ENCODE results near the gene KCND2.

The KCND2 gene

DNA sequence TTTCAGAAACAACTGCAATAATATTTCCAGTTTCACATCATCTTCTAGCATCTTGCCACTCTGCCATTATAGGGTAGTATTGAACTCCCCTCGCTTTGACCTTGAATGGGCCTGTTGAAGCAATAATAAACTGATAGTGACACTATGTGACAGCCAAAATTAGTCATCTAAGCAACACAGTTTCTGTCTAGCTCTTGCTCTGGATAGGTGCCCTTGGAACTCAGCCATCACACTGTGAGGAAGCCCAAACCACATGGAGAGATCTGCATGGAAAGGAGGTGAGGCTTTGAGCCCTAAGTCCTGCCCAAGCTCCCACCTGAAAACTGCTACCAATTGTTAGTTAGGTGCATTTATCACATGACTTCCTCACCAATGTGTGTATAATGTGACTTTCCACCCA, 18.1 kb upstream of the KCND2 start:
- no peak overlapping the region for H3K4me3 ChIP-seq (ENCODE audit: low read depth, low read length)
- no peak for TF ChIP-seq CTCF (IDR thresholded peaks at IDR 0.05; ENCODE audit: low read depth, low read length)
- no peak for DNase-seq (ENCODE audit: low read depth, low spot score)
- in situ Hi-C loops (cut with HindIII; ENCODE audit: low sequenced_read_pairs): no loop called here

GRCh38 chr7:120256344-120257070, 16.5 kb upstream of the KCND2 start:
- TF ChIP-seq CTCF (IDR thresholded peaks at IDR 0.05; ENCODE audit: low read depth, low read length): no peak
- DNase-seq (ENCODE audit: low read depth, low spot score): no peak
- in situ Hi-C loops (cut with HindIII; ENCODE audit: low sequenced_read_pairs): no loop called here
- H3K4me3 ChIP-seq (ENCODE audit: low read depth, low read length): no peak overlapping the region

DNA sequence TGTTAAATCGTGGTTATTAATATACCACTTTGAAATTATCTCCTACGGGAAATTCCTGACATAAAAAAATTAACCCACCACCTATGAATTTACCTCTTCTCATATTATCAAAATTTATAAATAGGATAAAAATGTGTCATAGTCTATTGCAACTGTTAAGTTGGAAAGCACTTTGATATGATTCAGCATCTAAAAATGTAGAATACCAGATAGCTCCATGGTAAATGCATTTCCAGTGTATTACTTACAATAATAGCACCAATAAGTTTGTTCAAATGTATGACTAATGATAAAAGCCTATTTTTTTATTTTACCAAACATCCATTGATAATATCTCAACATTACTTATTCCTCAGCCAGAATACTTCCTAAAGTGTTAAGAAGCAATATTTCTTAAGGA, 13.6 kb upstream of the KCND2 start:
- TF ChIP-seq CTCF (IDR thresholded peaks at IDR 0.05; ENCODE audit: low read depth, low read length): no peak
- H3K4me3 ChIP-seq (ENCODE audit: low read depth, low read length): no peak overlapping the region
- in situ Hi-C loops (cut with HindIII; ENCODE audit: low sequenced_read_pairs): no loop called here
- DNase-seq (ENCODE audit: low read depth, low spot score): peak; percentile 42

GRCh38 chr7:120260111-120260510, 12.9 kb upstream of the KCND2 start:
- no peak overlapping the region for H3K4me3 ChIP-seq (ENCODE audit: low read depth, low read length)
- in situ Hi-C loops (cut with HindIII; ENCODE audit: low sequenced_read_pairs): no loop called here
- DNase-seq (ENCODE audit: low read depth, low spot score): no peak
- no peak for TF ChIP-seq CTCF (IDR thresholded peaks at IDR 0.05; ENCODE audit: low read depth, low read length)

GRCh38 chr7:120272261-120272660, 714 bp upstream of the KCND2 start:
- in situ Hi-C loops (cut with HindIII; ENCODE audit: low sequenced_read_pairs): no loop called here
- DNase-seq (ENCODE audit: low read depth, low spot score): peak; percentile 48
- peak overlapping the region; percentile 58 for H3K4me3 ChIP-seq (ENCODE audit: low read depth, low read length)
- TF ChIP-seq CTCF (IDR thresholded peaks at IDR 0.05; ENCODE audit: low read depth, low read length): peak; percentile 78

- peak; percentile 16 for DNase-seq (ENCODE audit: low read depth, low spot score)
- in situ Hi-C loops (cut with HindIII; ENCODE audit: low sequenced_read_pairs): no loop called here
- H3K4me3 ChIP-seq (ENCODE audit: low read depth, low read length): peak overlapping the region; percentile 58
- TF ChIP-seq CTCF (IDR thresholded peaks at IDR 0.05; ENCODE audit: low read depth, low read length): no peak
Measured at GRCh38 chr7:120273476-120273975, 551 bp downstream of the KCND2 start.

All from astrocyte of the spinal cord (primary cell).